ENCODE results near the gene SPECC1L.

Gene SPECC1L

DNA sequence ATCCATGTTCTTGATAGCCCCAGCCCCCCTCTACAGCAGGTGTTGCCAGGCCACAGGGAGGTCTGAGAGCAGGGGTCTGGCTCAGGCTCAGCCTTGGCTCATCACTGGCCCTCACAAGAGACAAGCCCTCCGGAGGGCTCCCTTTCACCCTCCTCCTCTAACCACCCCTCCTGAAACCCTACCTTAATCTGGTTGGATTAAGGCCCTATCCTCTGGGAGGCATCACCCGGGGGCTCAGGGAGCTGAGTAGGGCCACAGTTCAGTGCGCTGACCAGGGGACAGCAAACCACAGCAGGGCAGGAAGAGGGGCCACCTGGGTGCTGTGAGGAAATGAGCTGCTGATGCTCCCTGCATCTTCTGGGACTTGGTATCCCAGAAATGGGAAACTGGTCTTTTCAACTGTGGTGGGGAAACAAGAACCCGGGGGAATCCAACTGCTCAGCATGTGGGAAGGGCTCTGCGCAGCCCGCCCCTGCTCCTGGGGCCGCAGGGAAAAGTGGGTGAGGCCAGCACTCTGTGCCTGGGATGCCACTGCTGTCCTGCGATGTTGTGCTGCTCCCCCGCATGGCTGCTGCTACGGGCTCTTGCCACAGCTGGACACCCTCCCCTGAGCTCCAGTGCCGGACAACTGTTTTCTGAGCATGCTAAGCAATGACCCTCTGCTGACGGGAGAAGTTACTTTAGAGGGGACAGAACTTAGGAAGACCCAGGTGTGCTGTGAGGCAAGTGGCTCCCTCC lies 174.3 kb downstream of the SPECC1L start:
- no peak for DNase-seq (ENCODE audit: low read depth)
- H3K4me3 ChIP-seq (replicated peaks; ENCODE audit: low read depth, low read length) = no peak overlapping the region
- no peak for TF ChIP-seq CTCF (IDR thresholded peaks at IDR 0.05; ENCODE audit: low read length, missing control alignments)

DNA sequence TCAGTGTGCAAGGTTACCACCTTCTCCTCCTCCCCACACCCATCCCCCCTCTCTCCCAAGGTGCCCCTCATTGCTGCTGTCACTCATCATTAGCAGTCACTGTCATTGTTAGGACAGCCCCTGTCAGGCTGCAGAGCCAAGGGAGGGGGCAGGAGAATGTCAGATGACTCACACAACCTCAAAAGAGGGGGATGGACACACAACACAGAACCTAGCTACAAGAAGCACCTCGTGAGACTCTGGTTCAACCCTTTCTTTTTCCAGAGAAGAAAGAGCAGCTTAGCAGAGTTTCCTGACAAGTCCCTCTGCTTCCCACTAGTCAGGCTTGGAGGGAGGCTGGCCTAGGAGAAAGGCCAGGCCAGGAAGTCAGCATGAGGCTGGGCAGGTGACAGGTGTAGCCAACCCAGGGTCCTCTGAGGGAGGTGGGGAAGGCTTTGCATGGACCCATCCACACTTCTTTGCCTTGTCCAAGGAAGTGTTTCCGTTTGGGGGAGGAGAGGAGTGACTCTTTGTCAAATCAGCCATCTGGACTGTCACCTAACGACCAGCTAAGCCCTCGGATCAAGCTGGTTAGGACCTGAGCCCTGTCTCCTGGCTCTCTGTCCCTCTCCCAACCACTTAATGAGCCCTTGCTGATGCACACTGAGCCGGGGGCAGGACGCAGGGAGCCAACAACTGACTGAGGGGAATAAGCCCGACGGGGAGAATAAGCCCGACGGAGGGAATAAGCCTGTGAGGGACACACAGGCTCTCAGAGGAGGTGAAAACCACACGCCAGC lies 175.0 kb downstream of the SPECC1L start:
- DNase-seq (ENCODE audit: low read depth) = no peak
- no peak for TF ChIP-seq CTCF (IDR thresholded peaks at IDR 0.05; ENCODE audit: low read length, missing control alignments)
- no peak overlapping the region for H3K4me3 ChIP-seq (replicated peaks; ENCODE audit: low read depth, low read length)

DNA sequence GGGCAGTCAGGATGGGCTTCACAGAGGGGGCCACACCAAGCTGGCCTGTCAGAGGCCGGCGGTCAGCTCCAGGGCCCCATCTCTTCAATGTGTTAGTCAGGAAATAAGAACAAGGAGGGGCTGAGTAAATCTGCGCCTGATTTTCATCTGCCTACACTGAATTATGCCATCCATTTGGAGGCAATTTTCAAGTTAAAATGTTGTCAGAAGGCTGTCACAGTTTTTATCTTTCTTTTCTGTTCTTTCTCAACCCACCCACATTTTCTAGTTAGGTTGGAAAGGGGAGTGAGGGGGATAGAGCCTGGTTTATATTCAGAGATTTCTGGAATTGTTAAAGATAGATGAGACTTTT lies 175.6 kb downstream of the SPECC1L start:
- no peak for DNase-seq (ENCODE audit: low read depth)
- no peak overlapping the region for H3K4me3 ChIP-seq (replicated peaks; ENCODE audit: low read depth, low read length)
- TF ChIP-seq CTCF (IDR thresholded peaks at IDR 0.05; ENCODE audit: low read length, missing control alignments) = no peak

DNA sequence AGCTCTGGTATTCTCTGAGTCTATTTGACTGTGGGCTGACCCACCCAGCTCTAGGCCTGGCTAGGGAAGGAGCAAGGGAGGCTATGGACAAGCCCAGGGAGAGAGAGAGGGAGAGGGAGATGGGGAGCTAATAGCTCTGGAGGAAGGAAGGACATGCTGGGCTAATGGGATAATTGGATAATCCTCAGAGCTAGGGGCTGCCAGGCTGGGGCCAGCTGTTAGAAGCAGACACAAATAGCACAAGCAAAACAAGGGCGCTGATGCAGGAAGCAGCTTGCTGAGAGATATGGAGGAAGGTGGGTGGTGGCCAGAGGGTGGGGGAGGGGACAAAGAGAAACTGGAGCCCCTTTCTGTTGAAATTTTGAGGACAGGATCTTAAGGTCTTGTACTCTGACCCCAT lies 180.0 kb downstream of the SPECC1L start:
- no peak for DNase-seq (ENCODE audit: low read depth)
- H3K4me3 ChIP-seq (replicated peaks; ENCODE audit: low read depth, low read length) = no peak overlapping the region
- no peak for TF ChIP-seq CTCF (IDR thresholded peaks at IDR 0.05; ENCODE audit: low read length, missing control alignments)

GRCh38 chr22:24451162-24451561 lies 180.5 kb downstream of the SPECC1L start:
- no peak for TF ChIP-seq CTCF (IDR thresholded peaks at IDR 0.05; ENCODE audit: low read length, missing control alignments)
- H3K4me3 ChIP-seq (replicated peaks; ENCODE audit: low read depth, low read length) = no peak overlapping the region
- DNase-seq (ENCODE audit: low read depth) = no peak

DNA sequence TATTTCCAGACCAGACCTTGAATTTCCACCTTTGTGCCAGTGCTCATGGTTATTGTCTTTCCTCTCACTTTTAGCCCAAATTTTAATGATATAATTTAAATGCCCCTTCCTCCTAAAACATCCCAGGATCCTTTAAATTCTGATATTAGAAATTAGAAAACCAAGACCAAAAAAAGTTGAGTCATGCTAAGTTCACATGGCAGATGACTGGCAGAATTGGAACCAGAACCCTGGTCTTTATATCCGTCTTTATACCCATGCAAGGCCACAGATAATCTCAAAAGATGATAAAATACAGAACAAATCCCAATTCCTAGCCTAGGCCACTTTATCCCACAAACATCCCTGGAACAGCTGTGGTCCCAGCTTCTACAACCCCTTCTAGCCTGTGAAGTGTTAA lies 183.2 kb downstream of the SPECC1L start:
- no peak for DNase-seq (ENCODE audit: low read depth)
- H3K4me3 ChIP-seq (replicated peaks; ENCODE audit: low read depth, low read length) = no peak overlapping the region
- no peak for TF ChIP-seq CTCF (IDR thresholded peaks at IDR 0.05; ENCODE audit: low read length, missing control alignments)
